ENCODE measurements around the gene GRIP2. TPM values are rescaled to one million over a fixed set of nuclear protein-coding genes. Genes with fewer than 3 reads are reported as not detected.
A peak's percentile ranks its signal among the peaks of the same experiment; 100 is the strongest.

GRIP2 gene
- total and polyA plus RNA-seq, 2 donors (not counting 1 experiment from before 2014, with no cell fraction given), result under 0.01 to 0.87 TPM

DNA sequence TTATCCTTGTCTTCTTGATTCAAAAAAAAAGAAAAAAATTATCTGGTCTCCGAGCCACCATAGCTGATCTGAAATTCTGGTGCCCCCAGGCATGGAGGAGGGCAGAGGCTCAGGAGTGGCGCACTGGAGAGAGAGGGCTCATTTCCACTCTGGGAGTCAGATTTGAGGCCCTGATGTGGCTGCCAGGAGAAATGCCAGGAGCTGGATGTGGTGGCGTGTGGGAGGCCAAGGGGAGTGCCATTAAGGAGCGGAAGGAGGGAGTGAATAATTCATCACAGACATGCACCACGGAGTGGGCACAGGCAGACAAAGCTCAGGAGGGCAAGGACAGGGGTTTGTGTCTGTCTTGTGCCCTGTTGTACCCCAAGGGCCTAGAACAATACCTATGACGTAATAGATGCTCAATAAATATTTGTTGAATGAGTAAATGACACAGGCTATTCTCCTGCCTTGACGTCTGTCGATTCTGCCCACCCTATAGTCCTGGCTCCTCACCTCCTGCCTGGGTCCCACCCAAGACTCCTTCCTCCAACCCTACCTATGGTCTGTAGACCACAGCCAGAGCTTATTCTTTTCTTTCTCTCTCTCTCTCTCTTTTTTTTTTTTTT, 12.0 kb upstream of the GRIP2 start:
- no peak overlapping the region for H3K4me2 ChIP-seq (ENCODE audit: extremely low read depth, insufficient read depth, low read length)
- H3K27ac ChIP-seq (ENCODE audit: insufficient read depth, low read length), result no peak overlapping the region
- DNase-seq (ENCODE audit: low read depth in 2 of 2), result no peak
- no peak overlapping the region for H3K4me3 ChIP-seq (replicated peaks in 1 of 4; ENCODE audit: control extremely low read depth in 1 of 4, insufficient read depth in 1 of 4, low read depth in 3 of 4, low read length in 4 of 4)
- no peaks in the 10 kb centered on the region for H4K20me1 ChIP-seq (ENCODE audit: control insufficient read depth, extremely low read depth, insufficient read depth, low read length)
- no peaks in the 10 kb centered on the region for H3K79me2 ChIP-seq (ENCODE audit: control insufficient read depth, insufficient read depth, low read length)
- H3K4me1 ChIP-seq (ENCODE audit: control insufficient read depth, extremely low read depth, insufficient read depth, low read length), result no peaks in the 10 kb centered on the region
- no peak overlapping the region for H3K9ac ChIP-seq (ENCODE audit: insufficient read depth, low read length)
- TF ChIP-seq, protein P1, sequence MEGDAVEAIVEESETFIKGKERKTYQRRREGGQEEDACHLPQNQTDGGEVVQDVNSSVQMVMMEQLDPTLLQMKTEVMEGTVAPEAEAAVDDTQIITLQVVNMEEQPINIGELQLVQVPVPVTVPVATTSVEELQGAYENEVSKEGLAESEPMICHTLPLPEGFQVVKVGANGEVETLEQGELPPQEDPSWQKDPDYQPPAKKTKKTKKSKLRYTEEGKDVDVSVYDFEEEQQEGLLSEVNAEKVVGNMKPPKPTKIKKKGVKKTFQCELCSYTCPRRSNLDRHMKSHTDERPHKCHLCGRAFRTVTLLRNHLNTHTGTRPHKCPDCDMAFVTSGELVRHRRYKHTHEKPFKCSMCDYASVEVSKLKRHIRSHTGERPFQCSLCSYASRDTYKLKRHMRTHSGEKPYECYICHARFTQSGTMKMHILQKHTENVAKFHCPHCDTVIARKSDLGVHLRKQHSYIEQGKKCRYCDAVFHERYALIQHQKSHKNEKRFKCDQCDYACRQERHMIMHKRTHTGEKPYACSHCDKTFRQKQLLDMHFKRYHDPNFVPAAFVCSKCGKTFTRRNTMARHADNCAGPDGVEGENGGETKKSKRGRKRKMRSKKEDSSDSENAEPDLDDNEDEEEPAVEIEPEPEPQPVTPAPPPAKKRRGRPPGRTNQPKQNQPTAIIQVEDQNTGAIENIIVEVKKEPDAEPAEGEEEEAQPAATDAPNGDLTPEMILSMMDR (conservative IDR thresholded peaks at IDR 0.05 in 1 of 2, IDR thresholded peaks at IDR 0.05 in 1 of 2; ENCODE audit: low read depth in 1 of 2, low read length in 2 of 2), result no peak
- TF ChIP-seq EZH2 (IDR thresholded peaks at IDR 0.05; ENCODE audit: low read length, missing control alignments), result no peak
- no peaks in the 10 kb centered on the region for H3K36me3 ChIP-seq (ENCODE audit: control insufficient read depth, insufficient read depth, low read length)
- H2AFZ ChIP-seq (ENCODE audit: low read length), result no peak overlapping the region
- no peaks in the 10 kb centered on the region for H3K27me3 ChIP-seq (ENCODE audit: control insufficient read depth, insufficient read depth, low read length)
- H3K9me3 ChIP-seq (ENCODE audit: control insufficient read depth, insufficient read depth, low read depth, low read length), result no peaks in the 10 kb centered on the region

DNA sequence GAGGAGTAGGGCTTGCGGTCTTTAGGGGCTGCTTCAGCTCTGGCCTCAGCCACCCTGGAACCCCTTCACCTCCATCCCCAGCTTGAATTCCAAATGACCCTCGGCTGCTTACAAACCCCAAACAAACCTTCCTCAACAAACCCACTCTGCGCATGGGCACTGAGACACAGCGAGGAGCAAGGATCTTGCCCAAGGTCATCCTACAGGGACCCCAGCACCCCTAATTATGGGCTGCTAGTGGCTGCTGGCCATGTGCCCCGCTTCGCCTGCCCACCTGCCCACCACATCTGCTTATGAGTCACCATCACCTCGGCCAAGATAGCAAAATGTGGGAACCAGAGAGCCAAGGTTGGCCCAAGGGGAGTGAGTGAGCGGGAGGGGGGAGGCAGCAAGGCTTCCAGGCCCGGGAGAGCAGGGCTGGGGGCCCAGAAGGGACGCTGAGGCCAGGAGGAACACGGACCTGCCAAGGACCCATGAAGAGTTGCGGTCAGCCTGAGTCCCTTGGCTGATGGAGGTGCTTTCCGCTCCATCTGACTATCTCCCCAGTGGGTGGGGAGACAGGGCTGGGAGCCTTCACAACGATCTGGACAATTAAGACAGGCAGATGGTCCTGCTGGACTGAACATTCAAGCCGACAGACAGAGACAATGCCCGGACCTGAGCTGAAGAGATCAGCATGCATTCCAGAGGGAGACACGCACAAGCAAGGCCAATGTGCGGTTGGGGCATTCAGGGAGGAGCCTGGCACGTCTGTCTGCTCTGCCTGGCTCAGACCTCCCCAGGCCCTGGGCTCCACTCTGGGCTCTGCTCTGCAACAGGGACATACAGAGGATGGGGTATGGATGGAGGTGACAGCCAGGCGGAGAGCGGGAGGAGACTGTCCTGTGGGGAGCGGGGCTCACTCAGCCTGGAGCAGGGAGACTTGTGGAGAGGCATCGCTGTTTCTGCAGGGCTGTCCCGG, 10.8 kb upstream of the GRIP2 start:
- H3K27ac ChIP-seq (ENCODE audit: insufficient read depth, low read length), result no peak overlapping the region
- no peak overlapping the region for H3K9ac ChIP-seq (ENCODE audit: insufficient read depth, low read length)
- no peaks in the 10 kb centered on the region for H4K20me1 ChIP-seq (ENCODE audit: control insufficient read depth, extremely low read depth, insufficient read depth, low read length)
- H3K9me3 ChIP-seq (ENCODE audit: control insufficient read depth, insufficient read depth, low read depth, low read length), result no peaks in the 10 kb centered on the region
- H3K27me3 ChIP-seq (ENCODE audit: control insufficient read depth, insufficient read depth, low read length), result peaks cover 2% of the 10 kb centered on the region
- no peaks in the 10 kb centered on the region for H3K4me1 ChIP-seq (ENCODE audit: control insufficient read depth, extremely low read depth, insufficient read depth, low read length)
- H3K4me2 ChIP-seq (ENCODE audit: extremely low read depth, insufficient read depth, low read length), result no peak overlapping the region
- no peak overlapping the region for H2AFZ ChIP-seq (ENCODE audit: low read length)
- no peaks in the 10 kb centered on the region for H3K79me2 ChIP-seq (ENCODE audit: control insufficient read depth, insufficient read depth, low read length)
- no peak overlapping the region for H3K4me3 ChIP-seq (replicated peaks in 1 of 4; ENCODE audit: control extremely low read depth in 1 of 4, insufficient read depth in 1 of 4, low read depth in 3 of 4, low read length in 4 of 4)
- no peak for TF ChIP-seq EZH2 (IDR thresholded peaks at IDR 0.05; ENCODE audit: low read length, missing control alignments)
- TF ChIP-seq, protein P1 (conservative IDR thresholded peaks at IDR 0.05 in 1 of 2, IDR thresholded peaks at IDR 0.05 in 1 of 2; ENCODE audit: low read depth in 1 of 2, low read length in 2 of 2), result no peak
- DNase-seq (ENCODE audit: low read depth in 2 of 2), result peak in 1 of 2 donors; percentile 42
- H3K36me3 ChIP-seq (ENCODE audit: control insufficient read depth, insufficient read depth, low read length), result no peaks in the 10 kb centered on the region

GRCh38 chr3:14550181-14550580, 10.0 kb upstream of the GRIP2 start:
- Histone ChIP-seq H3K4me1 (ENCODE audit: control insufficient read depth, extremely low read depth, insufficient read depth, low read length) (no peaks in the 10 kb centered on the region), H3K27me3 (ENCODE audit: control insufficient read depth, insufficient read depth, low read length) (peaks cover 2% of the 10 kb centered on the region), H3K79me2 (ENCODE audit: control insufficient read depth, insufficient read depth, low read length) (no peaks in the 10 kb centered on the region), H3K27ac (ENCODE audit: insufficient read depth, low read length) (no peak overlapping the region), H2AFZ (ENCODE audit: low read length) (no peak overlapping the region), H3K4me3 (replicated peaks in 1 of 4; ENCODE audit: control extremely low read depth in 1 of 4, insufficient read depth in 1 of 4, low read depth in 3 of 4, low read length in 4 of 4) (no peak overlapping the region), H4K20me1 (ENCODE audit: control insufficient read depth, extremely low read depth, insufficient read depth, low read length) (no peaks in the 10 kb centered on the region), H3K4me2 (ENCODE audit: extremely low read depth, insufficient read depth, low read length) (no peak overlapping the region), H3K9ac (ENCODE audit: insufficient read depth, low read length) (no peak overlapping the region), H3K36me3 (ENCODE audit: control insufficient read depth, insufficient read depth, low read length) (no peaks in the 10 kb centered on the region), H3K9me3 (ENCODE audit: control insufficient read depth, insufficient read depth, low read depth, low read length) (no peaks in the 10 kb centered on the region)
- no peak for DNase-seq (ENCODE audit: low read depth in 2 of 2)
- TF ChIP-seq, protein P1 (conservative IDR thresholded peaks at IDR 0.05 in 1 of 2, IDR thresholded peaks at IDR 0.05 in 1 of 2; ENCODE audit: low read depth in 1 of 2, low read length in 2 of 2), result no peak
- no peak for TF ChIP-seq EZH2 (IDR thresholded peaks at IDR 0.05; ENCODE audit: low read length, missing control alignments)
